ENCODE results near the gene STK38L.
"Not testable (repeated sequence)": the region's sequence is repeated elsewhere in the genome, so short reads cannot be mapped to it uniquely, and the experiment has no call there.

STK38L gene

DNA sequence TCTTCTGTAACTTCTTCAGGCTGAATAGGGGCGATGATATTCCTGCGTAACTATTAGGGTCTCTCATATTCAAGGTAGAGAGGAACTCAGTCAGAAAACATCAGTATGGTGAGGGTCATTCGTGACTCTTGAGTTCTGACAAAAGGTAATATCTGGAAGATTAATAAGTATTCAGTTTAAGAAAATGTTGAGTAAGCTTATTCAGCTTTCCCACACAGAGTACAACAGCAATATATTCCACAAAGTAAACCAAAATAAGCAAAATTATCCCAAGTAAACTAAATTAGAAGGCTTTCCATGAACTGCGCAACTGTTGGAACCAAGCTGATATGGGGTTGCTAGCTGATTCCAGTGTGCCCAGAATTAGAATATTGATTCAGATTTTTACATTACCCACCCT lies 12.7 kb upstream of the STK38L start:
- not testable (repeated sequence) for H3K9ac ChIP-seq (ENCODE audit: low read length); H3K27me3 ChIP-seq (replicated peaks; ENCODE audit: control insufficient read depth, insufficient read depth, low read length); H3K9me3 ChIP-seq (ENCODE audit: control insufficient read depth, low read length); H3K4me1 ChIP-seq (ENCODE audit: control insufficient read depth, insufficient read depth, low read length); H3K4me3 ChIP-seq (ENCODE audit: low read length); H3K36me3 ChIP-seq (ENCODE audit: control insufficient read depth, insufficient read depth, low read length, severe bottlenecking); DNase-seq (ENCODE audit: low read depth)

GRCh38 chr12:27233814-27234213 lies 10.3 kb upstream of the STK38L start:
- no peaks in the 10 kb centered on the region for H3K27me3 ChIP-seq (replicated peaks; ENCODE audit: control insufficient read depth, insufficient read depth, low read length)
- H3K9ac ChIP-seq (ENCODE audit: low read length) = no peak overlapping the region
- H3K4me1 ChIP-seq (ENCODE audit: control insufficient read depth, insufficient read depth, low read length) = peaks cover 4% of the 10 kb centered on the region
- H3K9me3 ChIP-seq (ENCODE audit: control insufficient read depth, low read length) = no peaks in the 10 kb centered on the region
- no peaks in the 10 kb centered on the region for H3K36me3 ChIP-seq (ENCODE audit: control insufficient read depth, insufficient read depth, low read length, severe bottlenecking)
- H3K4me3 ChIP-seq (ENCODE audit: low read length) = no peak overlapping the region
- DNase-seq (ENCODE audit: low read depth) = no peak

DNA sequence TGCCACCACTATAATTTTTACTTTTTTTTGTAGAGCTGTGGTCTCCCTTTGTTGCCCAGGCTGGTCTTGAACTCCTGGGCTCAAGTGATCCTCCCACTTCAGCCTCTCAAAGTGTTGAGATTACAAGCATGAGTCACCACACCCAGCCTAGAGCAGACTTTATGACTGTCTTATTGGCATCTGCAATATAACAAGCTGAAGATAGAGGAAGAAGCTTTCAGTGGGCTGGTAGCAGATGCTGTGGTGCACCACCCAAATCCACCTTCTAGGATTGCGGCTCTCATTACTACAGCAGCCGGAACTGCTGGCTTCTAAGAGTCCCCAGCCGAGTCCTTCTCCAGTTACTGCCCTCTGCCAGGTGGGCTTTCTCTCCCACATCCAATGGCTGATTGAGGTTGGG lies 7.6 kb upstream of the STK38L start:
- no peak for DNase-seq (ENCODE audit: low read depth)
- Histone ChIP-seq H3K9ac (ENCODE audit: low read length) (no peak overlapping the region), H3K4me1 (ENCODE audit: control insufficient read depth, insufficient read depth, low read length) (peaks cover 4% of the 10 kb centered on the region), H3K9me3 (ENCODE audit: control insufficient read depth, low read length) (no peaks in the 10 kb centered on the region), H3K4me3 (ENCODE audit: low read length) (no peak overlapping the region), H3K36me3 (ENCODE audit: control insufficient read depth, insufficient read depth, low read length, severe bottlenecking) (no peaks in the 10 kb centered on the region), H3K27me3 (replicated peaks; ENCODE audit: control insufficient read depth, insufficient read depth, low read length) (no peaks in the 10 kb centered on the region)

- Histone ChIP-seq H3K27me3 (replicated peaks; ENCODE audit: control insufficient read depth, insufficient read depth, low read length) (no peaks in the 10 kb centered on the region), H3K9ac (ENCODE audit: low read length) (no peak overlapping the region), H3K4me3 (ENCODE audit: low read length) (no peak overlapping the region), H3K4me1 (ENCODE audit: control insufficient read depth, insufficient read depth, low read length) (peaks cover 4% of the 10 kb centered on the region), H3K36me3 (ENCODE audit: control insufficient read depth, insufficient read depth, low read length, severe bottlenecking) (no peaks in the 10 kb centered on the region), H3K9me3 (ENCODE audit: control insufficient read depth, low read length) (no peaks in the 10 kb centered on the region)
- peak; percentile 24 for DNase-seq (ENCODE audit: low read depth)
Observed at GRCh38 chr12:27237790-27238771, 6.0 kb upstream of the STK38L start.

- no peak for DNase-seq (ENCODE audit: low read depth)
- no peaks in the 10 kb centered on the region for H3K27me3 ChIP-seq (replicated peaks; ENCODE audit: control insufficient read depth, insufficient read depth, low read length)
- H3K9me3 ChIP-seq (ENCODE audit: control insufficient read depth, low read length) = no peaks in the 10 kb centered on the region
- no peak overlapping the region for H3K4me3 ChIP-seq (ENCODE audit: low read length)
- H3K9ac ChIP-seq (ENCODE audit: low read length) = no peak overlapping the region
- H3K4me1 ChIP-seq (ENCODE audit: control insufficient read depth, insufficient read depth, low read length) = peaks cover 21% of the 10 kb centered on the region
- no peaks in the 10 kb centered on the region for H3K36me3 ChIP-seq (ENCODE audit: control insufficient read depth, insufficient read depth, low read length, severe bottlenecking)
Observed at GRCh38 chr12:27243006-27243405, 1.1 kb upstream of the STK38L start.

GRCh38 chr12:27244689-27245488 lies 803 bp downstream of the STK38L start:
- DNase-seq (ENCODE audit: low read depth) = peak; percentile 35
- Histone ChIP-seq H3K36me3 (ENCODE audit: control insufficient read depth, insufficient read depth, low read length, severe bottlenecking) (no peaks in the 10 kb centered on the region), H3K4me1 (ENCODE audit: control insufficient read depth, insufficient read depth, low read length) (peaks cover 25% of the 10 kb centered on the region), H3K9ac (ENCODE audit: low read length) (peak overlapping the region; percentile 95), H3K9me3 (ENCODE audit: control insufficient read depth, low read length) (no peaks in the 10 kb centered on the region), H3K27me3 (replicated peaks; ENCODE audit: control insufficient read depth, insufficient read depth, low read length) (no peaks in the 10 kb centered on the region), H3K4me3 (ENCODE audit: low read length) (peak overlapping the region; percentile 99)

DNA sequence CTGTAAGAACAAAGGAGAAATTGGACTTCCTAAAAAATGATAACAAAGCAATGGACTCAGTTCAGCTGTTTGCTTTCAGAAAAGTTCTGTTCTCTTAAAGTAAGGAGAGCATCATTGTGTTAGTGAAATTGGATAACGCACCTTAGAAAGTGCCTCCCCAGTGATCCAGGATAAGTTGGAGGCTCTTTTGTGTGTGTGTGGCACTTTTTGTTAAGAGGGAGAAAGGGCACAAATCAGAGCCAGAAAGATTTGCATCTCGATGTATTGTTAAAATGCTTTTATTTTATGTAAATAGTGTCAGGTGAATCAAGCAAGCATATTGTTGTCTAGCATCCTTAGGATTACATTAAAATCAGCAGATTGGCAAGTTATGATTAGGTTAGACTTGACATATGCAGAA lies 2.1 kb downstream of the STK38L start:
- peak overlapping the region; percentile 95 for H3K9ac ChIP-seq (ENCODE audit: low read length)
- H3K36me3 ChIP-seq (ENCODE audit: control insufficient read depth, insufficient read depth, low read length, severe bottlenecking) = peaks cover 5% of the 10 kb centered on the region
- peaks cover 27% of the 10 kb centered on the region for H3K4me1 ChIP-seq (ENCODE audit: control insufficient read depth, insufficient read depth, low read length)
- no peak for DNase-seq (ENCODE audit: low read depth)
- H3K27me3 ChIP-seq (replicated peaks; ENCODE audit: control insufficient read depth, insufficient read depth, low read length) = no peaks in the 10 kb centered on the region
- peak overlapping the region; percentile 99 for H3K4me3 ChIP-seq (ENCODE audit: low read length)
- H3K9me3 ChIP-seq (ENCODE audit: control insufficient read depth, low read length) = no peaks in the 10 kb centered on the region

DNA sequence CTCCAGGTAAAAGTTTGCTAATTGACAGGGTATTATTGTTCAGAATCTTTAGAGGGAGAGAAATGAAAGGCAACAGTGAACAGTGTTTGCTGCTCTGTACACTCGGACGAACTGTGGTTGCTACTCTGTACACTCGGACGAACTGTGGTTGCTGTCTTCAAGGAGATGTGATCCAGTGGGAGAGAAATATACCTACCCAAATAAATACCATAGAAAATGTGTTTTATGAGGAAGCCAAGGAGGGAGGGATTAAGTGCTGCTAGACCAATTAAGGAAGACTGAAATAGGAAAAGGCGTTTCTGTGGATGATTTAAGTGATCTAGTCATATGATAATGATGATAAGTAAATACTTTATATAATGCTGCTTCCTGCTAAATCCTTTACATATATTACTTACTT lies 2.7 kb downstream of the STK38L start:
- no peak for DNase-seq (ENCODE audit: low read depth)
- H3K9me3 ChIP-seq (ENCODE audit: control insufficient read depth, low read length) = no peaks in the 10 kb centered on the region
- no peaks in the 10 kb centered on the region for H3K27me3 ChIP-seq (replicated peaks; ENCODE audit: control insufficient read depth, insufficient read depth, low read length)
- H3K36me3 ChIP-seq (ENCODE audit: control insufficient read depth, insufficient read depth, low read length, severe bottlenecking) = peaks cover 5% of the 10 kb centered on the region
- H3K4me3 ChIP-seq (ENCODE audit: low read length) = peak overlapping the region; percentile 99
- peak overlapping the region; percentile 95 for H3K9ac ChIP-seq (ENCODE audit: low read length)
- peaks cover 29% of the 10 kb centered on the region for H3K4me1 ChIP-seq (ENCODE audit: control insufficient read depth, insufficient read depth, low read length)

- DNase-seq (ENCODE audit: low read depth) = no peak
- Histone ChIP-seq H3K9me3 (ENCODE audit: control insufficient read depth, low read length) (no peaks in the 10 kb centered on the region), H3K4me1 (ENCODE audit: control insufficient read depth, insufficient read depth, low read length) (peaks cover 35% of the 10 kb centered on the region), H3K9ac (ENCODE audit: low read length) (no peak overlapping the region), H3K4me3 (ENCODE audit: low read length) (no peak overlapping the region), H3K36me3 (ENCODE audit: control insufficient read depth, insufficient read depth, low read length, severe bottlenecking) (peaks cover 24% of the 10 kb centered on the region), H3K27me3 (replicated peaks; ENCODE audit: control insufficient read depth, insufficient read depth, low read length) (no peaks in the 10 kb centered on the region)
Observed at GRCh38 chr12:27252934-27253333, 8.8 kb downstream of the STK38L start.

DNA sequence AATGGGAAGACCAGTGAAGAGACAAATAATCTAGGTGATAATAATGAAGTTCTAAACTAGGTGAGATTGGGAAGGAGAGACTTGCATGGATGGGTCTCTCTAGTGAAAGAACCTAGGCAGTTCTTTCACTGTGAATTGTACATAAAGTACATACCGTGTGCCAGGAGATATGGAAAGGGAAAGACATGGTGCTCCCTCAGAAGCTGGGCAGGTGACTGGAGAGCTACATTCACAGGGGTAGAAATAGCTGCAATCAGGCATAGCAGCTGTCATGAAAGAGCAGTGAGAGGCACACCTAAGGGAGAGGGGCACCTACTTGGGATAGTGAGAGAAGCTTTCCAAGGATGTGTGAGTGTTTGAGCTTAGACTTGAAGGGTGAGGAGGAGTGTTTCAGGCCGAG lies 9.3 kb downstream of the STK38L start:
- H3K9me3 ChIP-seq (ENCODE audit: control insufficient read depth, low read length) = no peaks in the 10 kb centered on the region
- H3K4me3 ChIP-seq (ENCODE audit: low read length) = no peak overlapping the region
- H3K36me3 ChIP-seq (ENCODE audit: control insufficient read depth, insufficient read depth, low read length, severe bottlenecking) = peaks cover 24% of the 10 kb centered on the region
- no peak overlapping the region for H3K9ac ChIP-seq (ENCODE audit: low read length)
- no peak for DNase-seq (ENCODE audit: low read depth)
- H3K27me3 ChIP-seq (replicated peaks; ENCODE audit: control insufficient read depth, insufficient read depth, low read length) = no peaks in the 10 kb centered on the region
- peaks cover 37% of the 10 kb centered on the region for H3K4me1 ChIP-seq (ENCODE audit: control insufficient read depth, insufficient read depth, low read length)

DNA sequence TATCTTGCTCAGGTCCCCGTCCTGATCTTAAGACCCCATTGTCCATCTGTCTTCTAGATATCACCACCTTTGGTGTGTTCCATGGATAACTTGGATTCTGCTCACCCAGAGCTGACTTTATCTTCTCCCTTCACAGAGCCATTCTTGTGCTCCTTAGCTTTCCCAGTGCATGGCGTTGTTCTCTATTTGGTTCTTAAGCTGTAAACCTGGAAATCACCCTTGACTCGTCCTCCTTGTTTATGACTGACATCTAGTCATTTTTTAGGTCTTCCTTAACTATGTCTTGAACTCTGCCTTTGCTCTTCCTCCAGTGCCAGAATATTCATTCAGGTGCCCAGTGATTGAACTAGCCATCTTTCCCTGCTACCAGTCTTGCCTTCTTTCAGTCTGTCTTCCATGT lies 11.7 kb downstream of the STK38L start:
- peak overlapping the region; percentile 7 for H3K9ac ChIP-seq (ENCODE audit: low read length)
- no peak for DNase-seq (ENCODE audit: low read depth)

More for the DNA sequence above, 11.7 kb downstream of the STK38L start:
- Histone ChIP-seq H3K27me3 (replicated peaks; ENCODE audit: control insufficient read depth, insufficient read depth, low read length) (no peaks in the 10 kb centered on the region), H3K9me3 (ENCODE audit: control insufficient read depth, low read length) (no peaks in the 10 kb centered on the region), H3K36me3 (ENCODE audit: control insufficient read depth, insufficient read depth, low read length, severe bottlenecking) (peaks cover 20% of the 10 kb centered on the region), H3K4me3 (ENCODE audit: low read length) (no peak overlapping the region), H3K4me1 (ENCODE audit: control insufficient read depth, insufficient read depth, low read length) (peaks cover 57% of the 10 kb centered on the region)

All from adipocyte (in vitro differentiated cells).